ENCODE measurements around the gene GTF2H1. TPM values are rescaled to one million over a fixed set of nuclear protein-coding genes. Genes with fewer than 3 reads are reported as not detected.

GTF2H1 gene
- total and polyA plus RNA-seq, 9 of the 15 experiments (the other 6 are each of a cell fraction or from before 2014, with no cell fraction given): 56.9 to 126 (median 92.1) TPM

GRCh38 chr11:18321969-18322711 is at the start of gene GTF2H1, which contains the start of gene HPS5 (continued):
- TF ChIP-seq ATF4 (CRISPR knock-in tag; IDR thresholded peaks at IDR 0.05) (0 out of 2 replicates have a peak, but pooled peaks have one; percentile 29), RBM15 (IDR thresholded peaks at IDR 0.05; ENCODE audit: insufficient read depth, low read length) (no peak), PHTF2 (CRISPR knock-in tag; IDR thresholded peaks at IDR 0.05) (peak; percentile 75; the same call in 1 of the 2 replicates), ZNF124 (CRISPR knock-in tag; IDR thresholded peaks at IDR 0.05) (no peak), ARHGAP35 (IDR thresholded peaks at IDR 0.05; ENCODE audit: partially characterized antibody) (no peak), DIDO1 (tag; IDR thresholded peaks at IDR 0.05; ENCODE audit: low read depth) (peak; percentile 94), JUND (IDR thresholded peaks at IDR 0.05; ENCODE audit: borderline replicate concordance, low read depth, low read length) (peak; percentile 94), JUND (tag; IDR thresholded peaks at IDR 0.05; ENCODE audit: borderline replicate concordance, low read depth, low read length) (peak; percentile 96), ZBTB17 (CRISPR knock-in tag; IDR thresholded peaks at IDR 0.05) (peak; percentile 69), POLR2H (tag; IDR thresholded peaks at IDR 0.05; ENCODE audit: low read depth) (peak; percentile 92), ZNF146 (CRISPR knock-in tag; IDR thresholded peaks at IDR 0.05; ENCODE audit: unreplicated experiment) (no peak), PHF8 (IDR thresholded peaks at IDR 0.05; ENCODE audit: borderline replicate concordance, low read length) (peak; percentile 93; the same call in 1 of the 2 replicates), NRF1 (conservative IDR thresholded peaks at IDR 0.05 in 1 of 2, IDR thresholded peaks at IDR 0.05 in 1 of 2) (peak; percentile 74 to 80), PPARD (CRISPR knock-in tag; IDR thresholded peaks at IDR 0.05) (no peak), ZNF354B (CRISPR knock-in tag; IDR thresholded peaks at IDR 0.05) (no peak), CEBPZ (IDR thresholded peaks at IDR 0.05; ENCODE audit: borderline replicate concordance, low read depth, low read length) (no peak), ZNF57 (CRISPR knock-in tag; IDR thresholded peaks at IDR 0.05) (no peak), HOXB6 (CRISPR knock-in tag; IDR thresholded peaks at IDR 0.05; ENCODE audit: borderline replicate concordance) (no peak), TEAD4 (IDR thresholded peaks at IDR 0.05; ENCODE audit: low read length) (peak; percentile 38; the same call in 1 of the 2 replicates), TEAD4 (CRISPR knock-in tag; IDR thresholded peaks at IDR 0.05; ENCODE audit: borderline replicate concordance) (peak; percentile 80; the same call in 1 of the 2 replicates), TAF7 (tag; IDR thresholded peaks at IDR 0.05) (no peak), RNF219 (CRISPR knock-in tag; IDR thresholded peaks at IDR 0.05) (no peak), ZNF347 (CRISPR knock-in tag; IDR thresholded peaks at IDR 0.05; ENCODE audit: low read depth) (no peak)

Data from K562 (cell line).